Activated CD4-positive, alpha-beta T cell treated with anti-CD3 and anti-CD28 coated beads, Interleukin-2, amount 50 U/mL, for 16 hours (primary cell): ENCODE results near the gene CATSPERE.
A peak's percentile ranks its signal among the peaks of the same experiment; 100 is the strongest.

Experiments
- DNase-seq: peaks from one replicate; pipeline ENCODE4 v3.0.0-alpha.2; 2020

Gene CATSPERE

GRCh38 chr1:244461245-244462071 is at the start of gene CATSPERE:
Gene CATSPERE, plus strand, starts transcription at chr1:244461273. Its CDS starts 157 bp downstream, at chr1:244461430.
- DNase-seq: peak; percentile 77

GRCh38 chr1:244412176-244412575 is 48.9 kb upstream of the CATSPERE start:
- DNase-seq: no peak

- no peak for DNase-seq
These were observed 47.3 kb upstream of the CATSPERE start for GRCh38 chr1:244413736-244414135.

- DNase-seq: no peak
These were observed 46.5 kb upstream of the CATSPERE start for GRCh38 chr1:244414543-244414942.

- DNase-seq: no peak
These were observed 42.0 kb upstream of the CATSPERE start for GRCh38 chr1:244419024-244419423.

GRCh38 chr1:244422174-244422573 is 38.9 kb upstream of the CATSPERE start:
- DNase-seq: no peak

GRCh38 chr1:244424649-244425334 is 36.3 kb upstream of the CATSPERE start:
- DNase-seq: no peak

GRCh38 chr1:244427647-244428046 is 33.4 kb upstream of the CATSPERE start:
- DNase-seq: no peak

- no peak for DNase-seq
These were observed 31.3 kb upstream of the CATSPERE start for GRCh38 chr1:244429818-244430217.

- no peak for DNase-seq
These were observed 29.9 kb upstream of the CATSPERE start for GRCh38 chr1:244431166-244431565.

- peak; percentile 34 for DNase-seq
These were observed 25.4 kb upstream of the CATSPERE start for GRCh38 chr1:244435562-244436205.

GRCh38 chr1:244436336-244437085 is 24.6 kb upstream of the CATSPERE start:
- no peak for DNase-seq

- DNase-seq: no peak
These were observed 24.0 kb upstream of the CATSPERE start for GRCh38 chr1:244437086-244437468.

- no peak for DNase-seq
These were observed 21.6 kb upstream of the CATSPERE start for GRCh38 chr1:244439391-244440032.

- DNase-seq: no peak
These were observed 18.2 kb upstream of the CATSPERE start for GRCh38 chr1:244442850-244443249.

GRCh38 chr1:244444854-244445253 is 16.2 kb upstream of the CATSPERE start:
- DNase-seq: no peak

- DNase-seq: no peak
These were observed 15.5 kb upstream of the CATSPERE start for GRCh38 chr1:244445320-244446181.

- no peak for DNase-seq
These were observed 14.0 kb upstream of the CATSPERE start for GRCh38 chr1:244447024-244447423.

- no peak for DNase-seq
These were observed 13.5 kb upstream of the CATSPERE start for GRCh38 chr1:244447552-244447951.

- no peak for DNase-seq
These were observed 12.6 kb upstream of the CATSPERE start for GRCh38 chr1:244448279-244449036.
